Stimulated activated CD8-positive, alpha-beta memory T cell treated with anti-CD3 and anti-CD28 coated beads, Interleukin-4, amount 100 ng/mL, for 48 hours (primary cell): ENCODE results near the gene PDE4B.
A peak's percentile ranks its signal among the peaks of the same experiment; 100 is the strongest.

Experiments used
- DNase-seq: peaks from one replicate; pipeline ENCODE4 v3.0.0-alpha.2; 2020

The PDE4B gene

GRCh38 chr1:66374561-66375111 lies 581.9 kb downstream of the PDE4B start:
- peak; percentile 47 for DNase-seq

- no peak for DNase-seq
These were observed 582.4 kb downstream of the PDE4B start for GRCh38 chr1:66375125-66375524.

- DNase-seq, result peak; percentile 48
These were observed 587.9 kb downstream of the PDE4B start for GRCh38 chr1:66380452-66381212.

GRCh38 chr1:66381621-66382275 lies 589.1 kb downstream of the PDE4B start:
- no peak for DNase-seq

- DNase-seq, result no peak
These were observed 590.5 kb downstream of the PDE4B start for GRCh38 chr1:66383168-66383567.

GRCh38 chr1:66383611-66384010 lies 590.9 kb downstream of the PDE4B start:
- no peak for DNase-seq

- no peak for DNase-seq
These were observed 591.7 kb downstream of the PDE4B start for GRCh38 chr1:66384258-66384921.

GRCh38 chr1:66386712-66387111 lies 594.0 kb downstream of the PDE4B start:
- no peak for DNase-seq

GRCh38 chr1:66388913-66389312 lies 596.2 kb downstream of the PDE4B start:
- no peak for DNase-seq

- no peak for DNase-seq
These were observed 601.0 kb downstream of the PDE4B start for GRCh38 chr1:66393586-66394287.

- no peak for DNase-seq
These were observed 601.9 kb downstream of the PDE4B start for GRCh38 chr1:66394603-66395002.

- no peak for DNase-seq
These were observed 602.7 kb downstream of the PDE4B start for GRCh38 chr1:66395202-66396061.

GRCh38 chr1:66396212-66396890 lies 603.7 kb downstream of the PDE4B start:
- no peak for DNase-seq

- DNase-seq, result no peak
These were observed 604.5 kb downstream of the PDE4B start for GRCh38 chr1:66397192-66397591.

GRCh38 chr1:66399888-66400529 lies 607.3 kb downstream of the PDE4B start:
- DNase-seq, result no peak

GRCh38 chr1:66400660-66401059 lies 608.0 kb downstream of the PDE4B start:
- DNase-seq, result no peak

GRCh38 chr1:66401244-66401643 lies 608.5 kb downstream of the PDE4B start:
- DNase-seq, result no peak

- no peak for DNase-seq
These were observed 609.5 kb downstream of the PDE4B start for GRCh38 chr1:66402194-66402593.

- no peak for DNase-seq
These were observed 610.5 kb downstream of the PDE4B start for GRCh38 chr1:66403007-66403731.

- no peak for DNase-seq
These were observed 612.4 kb downstream of the PDE4B start for GRCh38 chr1:66405061-66405460.
